Uterus (tissue), 2 donors: ENCODE measurements around the gene MRPL55.

Experiments used
- CTCF ChIP-seq, 4 experiments: fragments of 200-600 bp in 2 of 4; fragments of 450-650 bp in 2 of 4; sonication (generic) in 2 of 4; IDR thresholded peaks; one replicate each; pipeline ENCODE4 v1.5.1; 2016 to 2019; ENCODE audit warnings: antibody characterized with exemption in 4 of 4, mild to moderate bottlenecking in 2 of 4, moderate library complexity in 1 of 4
- POLR2A ChIP-seq, 2 donors: fragments of 450-650 bp; IDR thresholded peaks; one replicate each; pipeline ENCODE4 v1.6.1; 2016; ENCODE audit warnings: antibody characterized with exemption in 2 of 2, mild to moderate bottlenecking in 1 of 2, moderate library complexity in 1 of 2

- TF ChIP-seq CTCF (IDR thresholded peaks at IDR 0.05) = no peak
- TF ChIP-seq POLR2A (IDR thresholded peaks at IDR 0.05) = no peak
Observed at GRCh38 chr1:228142155-228142691, 33.1 kb upstream of the MRPL55 start.
